COLO668 (cell line): ENCODE measurements around the gene L3MBTL2.
"Not testable (repeated sequence)": the region's sequence is repeated elsewhere in the genome, so short reads cannot be mapped to it uniquely, and the experiment has no call there.

Experiments used
- DNase-seq: peaks from one replicate; lab custom pipeline; 2025; ENCODE audit not compliant: unreplicated experiment; lab: John Stamatoyannopoulos, UW

The L3MBTL2 gene

GRCh38 chr22:41204992-41205900 is at the start of gene L3MBTL2:
Gene L3MBTL2 (plus strand): TSS chr22:41205312. CDS start chr22:41205363, 51 bp downstream.
- DNase-seq, result peak; percentile 98

DNA sequence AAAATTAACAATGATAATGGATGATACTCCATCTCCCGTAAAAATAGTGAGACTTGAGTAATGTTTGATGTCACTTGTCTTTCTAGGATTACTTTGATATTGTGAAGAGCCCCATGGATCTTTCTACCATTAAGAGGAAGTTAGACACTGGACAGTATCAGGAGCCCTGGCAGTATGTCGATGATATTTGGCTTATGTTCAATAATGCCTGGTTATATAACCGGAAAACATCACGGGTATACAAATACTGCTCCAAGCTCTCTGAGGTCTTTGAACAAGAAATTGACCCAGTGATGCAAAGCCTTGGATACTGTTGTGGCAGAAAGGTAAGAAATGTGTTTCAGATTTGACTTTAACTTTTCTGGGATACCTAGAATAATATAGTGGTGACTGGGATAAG is 48.0 kb upstream of the L3MBTL2 start:
- no peak for DNase-seq

- DNase-seq, result no peak
These were observed 36.0 kb upstream of the L3MBTL2 start for GRCh38 chr22:41169157-41169556.

DNA sequence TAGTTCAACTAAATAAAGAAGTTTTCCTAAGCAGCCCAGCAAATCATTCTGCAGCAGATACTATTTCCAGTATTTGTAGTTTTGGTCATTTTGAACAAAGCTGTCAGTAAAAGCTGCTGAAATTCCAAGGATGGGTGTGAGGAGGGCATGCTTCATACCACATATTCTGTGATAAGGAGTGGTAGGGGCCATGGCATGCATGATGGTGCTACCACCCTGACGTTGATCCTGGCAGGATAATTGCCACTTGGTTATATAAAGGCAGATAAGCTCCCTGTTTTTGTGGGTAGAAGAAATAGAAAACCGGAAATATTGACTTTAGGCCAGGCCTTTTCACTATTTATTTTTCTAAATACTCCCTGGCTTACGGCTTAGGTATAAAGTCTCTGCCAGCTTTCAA is 33.1 kb upstream of the L3MBTL2 start:
- no peak for DNase-seq

DNA sequence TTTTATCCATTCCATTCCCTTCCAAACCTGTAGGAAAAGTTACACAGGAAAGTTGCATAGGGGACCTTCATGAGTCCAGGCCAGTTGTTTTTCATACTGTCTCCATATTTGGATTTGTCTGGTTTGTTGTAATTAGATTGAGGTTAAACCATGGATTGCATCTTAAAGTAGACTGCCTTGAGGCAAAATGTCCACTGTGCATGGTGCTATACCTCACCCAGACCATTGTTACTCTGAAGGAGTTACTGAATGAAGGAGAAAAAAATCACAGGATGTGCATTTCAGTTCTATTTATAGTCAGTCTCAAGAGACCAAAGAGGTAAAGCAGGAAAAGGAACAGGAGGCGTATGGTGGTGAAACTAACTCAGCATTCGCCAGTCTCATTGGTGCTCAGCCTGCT is 29.6 kb upstream of the L3MBTL2 start:
- DNase-seq, result no peak

GRCh38 chr22:41177040-41177621 is 28.0 kb upstream of the L3MBTL2 start:
- no peak for DNase-seq

- DNase-seq, result no peak
These were observed 27.3 kb upstream of the L3MBTL2 start for GRCh38 chr22:41177622-41178424.

DNA sequence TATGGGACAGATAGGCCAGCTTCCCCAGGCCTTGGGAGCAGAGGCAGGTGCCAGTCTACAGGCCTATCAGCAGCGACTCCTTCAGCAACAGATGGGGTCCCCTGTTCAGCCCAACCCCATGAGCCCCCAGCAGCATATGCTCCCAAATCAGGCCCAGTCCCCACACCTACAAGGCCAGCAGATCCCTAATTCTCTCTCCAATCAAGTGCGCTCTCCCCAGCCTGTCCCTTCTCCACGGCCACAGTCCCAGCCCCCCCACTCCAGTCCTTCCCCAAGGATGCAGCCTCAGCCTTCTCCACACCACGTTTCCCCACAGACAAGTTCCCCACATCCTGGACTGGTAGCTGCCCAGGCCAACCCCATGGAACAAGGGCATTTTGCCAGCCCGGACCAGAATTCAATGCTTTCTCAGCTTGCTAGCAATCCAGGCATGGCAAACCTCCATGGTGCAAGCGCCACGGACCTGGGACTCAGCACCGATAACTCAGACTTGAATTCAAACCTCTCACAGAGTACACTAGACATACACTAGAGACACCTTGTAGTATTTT is 26.6 kb upstream of the L3MBTL2 start:
- no peak for DNase-seq

GRCh38 chr22:41180362-41180761 is 24.8 kb upstream of the L3MBTL2 start:
- not testable (repeated sequence) for DNase-seq

GRCh38 chr22:41180926-41181325 is 24.2 kb upstream of the L3MBTL2 start:
- DNase-seq, result no peak

GRCh38 chr22:41181349-41182241 is 23.5 kb upstream of the L3MBTL2 start:
- no peak for DNase-seq

DNA sequence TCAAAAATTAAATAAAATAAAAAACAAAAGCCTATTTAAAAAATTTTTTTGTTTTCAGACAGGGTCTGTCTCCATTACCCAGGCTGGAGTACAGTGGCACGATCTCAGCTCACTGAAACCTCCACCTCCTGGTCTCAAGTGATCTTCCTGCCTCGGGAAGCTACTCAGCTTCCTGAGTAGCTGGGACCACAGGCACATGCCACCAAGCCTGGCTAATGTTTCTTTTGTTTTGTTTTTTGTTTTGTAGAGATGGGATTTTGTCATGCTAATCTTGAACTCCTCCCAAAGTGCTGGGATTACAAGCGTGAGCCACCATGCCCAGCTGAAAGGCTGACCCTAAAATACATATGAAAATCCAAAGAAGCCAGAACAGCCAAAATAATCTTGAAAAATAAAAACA is 20.4 kb upstream of the L3MBTL2 start:
- DNase-seq, result no peak

GRCh38 chr22:41191467-41191866 is 13.6 kb upstream of the L3MBTL2 start:
- DNase-seq, result no peak

DNA sequence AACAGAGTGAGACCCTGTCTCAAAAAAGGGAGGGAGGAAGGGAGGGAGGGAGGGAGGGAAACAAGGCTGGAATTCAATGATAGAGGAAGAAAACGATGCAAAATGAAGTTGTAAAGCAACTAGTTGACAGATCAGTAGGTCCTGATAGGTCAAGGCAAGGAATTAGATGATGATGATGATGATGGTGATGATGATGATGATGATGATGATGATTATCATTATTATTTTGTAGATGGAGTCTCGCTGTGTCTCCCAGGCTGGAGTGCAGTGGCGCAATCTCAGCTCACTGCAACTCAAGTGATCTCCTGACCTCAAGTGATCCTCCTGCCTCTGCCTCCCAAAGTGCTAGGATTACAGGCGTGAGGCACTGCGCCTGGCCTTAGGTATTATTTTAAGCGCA is 11.3 kb upstream of the L3MBTL2 start:
- no peak for DNase-seq

DNA sequence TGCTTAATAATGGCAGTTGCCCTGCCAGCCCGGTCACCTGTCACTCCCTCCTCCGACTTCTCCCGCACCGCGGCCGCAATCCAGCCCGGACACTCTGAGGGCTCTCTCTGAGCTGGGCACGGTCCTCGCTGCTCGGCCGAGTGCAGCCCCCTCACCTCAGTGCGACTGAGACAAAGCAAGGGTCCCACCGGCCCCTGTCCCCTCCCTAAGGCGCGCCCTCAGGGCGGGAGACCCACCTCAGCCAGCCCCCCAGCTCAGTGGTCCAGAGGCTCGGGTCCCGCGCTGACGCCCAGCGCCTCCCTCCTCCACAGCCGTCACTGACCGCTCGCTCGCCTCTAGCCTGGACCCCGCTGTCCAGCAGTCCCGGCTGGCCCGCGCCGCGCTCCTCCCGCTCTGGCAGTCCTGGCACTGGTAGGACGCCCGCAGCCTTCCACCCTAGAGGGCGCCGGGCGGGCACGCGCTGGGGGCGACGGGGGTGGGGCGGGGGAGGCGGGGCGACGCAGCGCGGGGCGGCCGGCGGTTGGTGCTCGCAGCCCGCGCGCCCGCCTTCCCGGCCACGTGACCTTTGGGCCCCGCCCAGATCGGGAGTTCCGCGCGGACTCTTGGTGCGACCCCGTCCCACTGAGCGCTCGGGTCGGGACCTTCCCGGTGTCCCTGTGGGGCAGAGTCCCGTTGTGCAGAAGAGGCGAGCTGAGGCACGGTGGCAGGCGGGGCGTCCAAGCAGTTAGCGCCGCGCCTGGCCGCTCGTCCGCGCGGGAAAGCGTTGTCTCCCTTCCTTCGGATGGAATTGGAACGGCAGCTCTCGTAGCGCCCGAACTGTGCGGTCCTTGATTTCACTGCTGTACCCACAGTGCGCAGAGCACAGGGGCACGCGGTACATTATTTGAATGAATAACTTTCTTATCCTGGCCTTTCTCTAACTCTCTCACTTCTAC is 7.8 kb upstream of the L3MBTL2 start:
- peak; percentile 88 for DNase-seq

- peak; percentile 35 for DNase-seq
These were observed 7.0 kb upstream of the L3MBTL2 start for GRCh38 chr22:41198027-41198580.

DNA sequence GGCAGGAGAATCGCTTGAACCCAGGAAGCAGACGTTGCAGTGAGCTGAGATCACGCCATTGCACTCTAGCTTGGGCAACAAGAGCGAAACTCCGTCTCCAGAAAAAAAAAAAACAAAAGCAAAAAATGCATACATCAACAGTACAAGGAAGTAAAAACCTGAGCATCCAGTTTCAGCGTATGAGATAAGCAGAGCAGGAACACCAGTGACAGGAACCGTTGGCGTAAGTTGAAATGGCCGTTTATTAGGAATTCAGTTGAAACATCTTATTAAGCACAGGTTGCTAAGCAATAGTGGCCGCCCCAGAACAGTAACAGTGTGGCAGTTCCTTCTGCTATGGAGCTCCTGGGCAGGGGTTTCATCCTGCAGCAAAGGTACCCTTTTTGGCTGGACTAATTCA is 4.0 kb upstream of the L3MBTL2 start:
- DNase-seq, result no peak

- DNase-seq, result no peak
These were observed 2.0 kb upstream of the L3MBTL2 start for GRCh38 chr22:41203118-41203517.

DNA sequence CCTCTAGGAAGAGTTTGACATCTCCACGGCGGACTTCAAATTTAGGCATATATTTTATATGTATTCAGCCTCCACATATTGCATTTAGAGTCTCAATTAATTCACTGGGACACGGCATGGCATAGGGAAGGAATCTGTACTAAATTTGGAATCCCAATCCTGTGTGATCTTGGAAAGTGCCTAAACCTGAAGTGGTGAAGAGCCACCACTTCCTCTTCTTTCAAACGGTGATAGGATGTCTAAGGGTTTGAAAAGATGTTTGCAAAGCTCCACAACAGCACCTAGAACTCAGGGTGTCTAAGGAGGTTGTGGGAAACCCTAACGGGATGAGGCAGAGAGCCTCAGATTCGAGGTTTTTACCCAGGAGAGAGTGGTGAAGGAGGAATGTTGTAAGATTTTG is 1.0 kb upstream of the L3MBTL2 start:
- no peak for DNase-seq
